IMR-90 (cell line): ENCODE results near the gene PCSK6.

Source experiments
- BHLHE40 ChIP-seq: fragments of 150-350 bp; IDR thresholded peaks from 2 replicates; pipeline ENCODE4 v1.6.1; 2016; ENCODE audit warnings: mild to moderate bottlenecking, low read depth, low read length
- CEBPB ChIP-seq: IDR thresholded peaks from 2 replicates; pipeline ENCODE4 v1.6.1; 2012; ENCODE audit warnings: low read depth, low read length, improper control_type of control experiment
- CTCF ChIP-seq: conservative IDR thresholded peaks from 2 replicates; pipeline ENCODE4 v1.5.1; 2012; ENCODE audit warnings: mild to moderate bottlenecking, low read depth, low read length, improper control_type of control experiment
- ELK1 ChIP-seq: fragments of 150-350 bp; IDR thresholded peaks from 2 replicates; pipeline ENCODE4 v1.6.1; 2016; ENCODE audit warnings: low read depth, mild to moderate bottlenecking, low read length, moderate library complexity, borderline replicate concordance
- FOS ChIP-seq: fragments of 150-350 bp; IDR thresholded peaks from 2 replicates; pipeline ENCODE4 v1.6.1; 2016; ENCODE audit warnings: low read depth, low read length
- MAFK ChIP-seq: IDR thresholded peaks from 2 replicates; pipeline ENCODE4 v1.6.1; 2012; ENCODE audit warnings: low read depth, low read length, improper control_type of control experiment
- MXI1 ChIP-seq: IDR thresholded peaks from 2 replicates; pipeline ENCODE4 v1.6.1; 2012; ENCODE audit warnings: low read depth, mild to moderate bottlenecking, low read length, moderate library complexity, borderline replicate concordance
- NFE2L2 ChIP-seq: fragments of 150-350 bp; IDR thresholded peaks from 2 replicates; pipeline ENCODE4 v1.6.1; 2016; ENCODE audit warnings: low read depth, mild to moderate bottlenecking, low read length
- POLR2A ChIP-seq: IDR thresholded peaks from 2 replicates; pipeline ENCODE4 v1.6.1; 2012; ENCODE audit warnings: mild to moderate bottlenecking, low read depth, low read length
- RAD21 ChIP-seq: IDR thresholded peaks from 2 replicates; pipeline ENCODE4 v1.6.1; 2012; ENCODE audit warnings: low read length, improper control_type of control experiment
- RCOR1 ChIP-seq: IDR thresholded peaks from 2 replicates; pipeline ENCODE4 v1.6.1; 2012; ENCODE audit warnings: mild to moderate bottlenecking, low read length, improper control_type of control experiment; ENCODE audit not compliant: insufficient replicate concordance
- RFX5 ChIP-seq: IDR thresholded peaks from 2 replicates; pipeline ENCODE4 v1.8.0; 2012; ENCODE audit warnings: low read depth, mild to moderate bottlenecking, low read length, moderate library complexity
- SMC3 ChIP-seq: fragments of 150-350 bp; IDR thresholded peaks from 2 replicates; pipeline ENCODE4 v1.6.1; 2016; ENCODE audit warnings: low read depth, mild to moderate bottlenecking, antibody characterized with exemption, low read length, moderate library complexity
- USF2 ChIP-seq: fragments of 150-350 bp; IDR thresholded peaks from 2 replicates; pipeline ENCODE4 v1.6.1; 2017; ENCODE audit warnings: mild to moderate bottlenecking, antibody characterized with exemption, low read length, low read depth

- TF ChIP-seq CTCF: no peak
- no peak for TF ChIP-seq RAD21
- no peak for TF ChIP-seq SMC3
- TF ChIP-seq RFX5: no peak
- no peak for TF ChIP-seq FOS
- no peak for TF ChIP-seq POLR2A
- TF ChIP-seq RCOR1: no peak
- TF ChIP-seq USF2: no peak
- TF ChIP-seq ELK1: no peak
- no peak for TF ChIP-seq MAFK
- TF ChIP-seq CEBPB: no peak
- no peak for TF ChIP-seq NFE2L2
- TF ChIP-seq MXI1: no peak
- TF ChIP-seq BHLHE40: no peak
Measured at GRCh38 chr15:101361418-101361817, 128.1 kb downstream of the PCSK6 start.
